ENCODE results near the gene XIRP1.

XIRP1 gene

DNA sequence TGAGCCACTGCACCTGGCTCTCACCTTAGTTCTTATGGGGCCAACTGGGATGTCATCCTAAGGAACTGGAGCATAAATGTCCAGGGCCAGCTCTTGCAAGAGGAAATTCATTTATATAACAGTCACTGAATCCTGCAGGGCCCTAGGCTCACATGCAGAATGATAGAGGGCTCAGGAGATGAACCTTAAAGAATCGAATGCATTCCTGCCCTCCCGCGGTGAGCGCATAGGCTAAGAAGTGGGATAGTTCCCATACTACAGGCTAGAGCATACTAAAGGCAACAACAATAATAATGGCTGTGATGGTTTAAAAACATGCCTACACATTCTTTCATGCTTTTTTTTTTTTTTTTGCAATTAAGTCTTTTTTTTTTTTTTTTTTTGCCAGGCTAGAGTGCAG lies 21.9 kb downstream of the XIRP1 start:
- H3K9ac ChIP-seq (ENCODE audit: low read length), result no peak overlapping the region
- H3K4me1 ChIP-seq (ENCODE audit: low read length), result no peaks in the 10 kb centered on the region
- no peak overlapping the region for H2AFZ ChIP-seq (ENCODE audit: low read depth, low read length)
- no peak overlapping the region for H3K27ac ChIP-seq (ENCODE audit: low read length)
- TF ChIP-seq, protein P1, sequence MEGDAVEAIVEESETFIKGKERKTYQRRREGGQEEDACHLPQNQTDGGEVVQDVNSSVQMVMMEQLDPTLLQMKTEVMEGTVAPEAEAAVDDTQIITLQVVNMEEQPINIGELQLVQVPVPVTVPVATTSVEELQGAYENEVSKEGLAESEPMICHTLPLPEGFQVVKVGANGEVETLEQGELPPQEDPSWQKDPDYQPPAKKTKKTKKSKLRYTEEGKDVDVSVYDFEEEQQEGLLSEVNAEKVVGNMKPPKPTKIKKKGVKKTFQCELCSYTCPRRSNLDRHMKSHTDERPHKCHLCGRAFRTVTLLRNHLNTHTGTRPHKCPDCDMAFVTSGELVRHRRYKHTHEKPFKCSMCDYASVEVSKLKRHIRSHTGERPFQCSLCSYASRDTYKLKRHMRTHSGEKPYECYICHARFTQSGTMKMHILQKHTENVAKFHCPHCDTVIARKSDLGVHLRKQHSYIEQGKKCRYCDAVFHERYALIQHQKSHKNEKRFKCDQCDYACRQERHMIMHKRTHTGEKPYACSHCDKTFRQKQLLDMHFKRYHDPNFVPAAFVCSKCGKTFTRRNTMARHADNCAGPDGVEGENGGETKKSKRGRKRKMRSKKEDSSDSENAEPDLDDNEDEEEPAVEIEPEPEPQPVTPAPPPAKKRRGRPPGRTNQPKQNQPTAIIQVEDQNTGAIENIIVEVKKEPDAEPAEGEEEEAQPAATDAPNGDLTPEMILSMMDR (IDR thresholded peaks at IDR 0.05; ENCODE audit: low read depth, low read length), result no peak
- TF ChIP-seq EZH2phosphoT487 (IDR thresholded peaks at IDR 0.05; ENCODE audit: low read depth), result no peak
- H4K20me1 ChIP-seq (ENCODE audit: insufficient read depth, low read length), result no peaks in the 10 kb centered on the region
- H3K27me3 ChIP-seq (ENCODE audit: low read depth, low read length), result peaks cover 14% of the 10 kb centered on the region
- no peaks in the 10 kb centered on the region for H3K9me3 ChIP-seq (ENCODE audit: insufficient read depth, low read length)
- H3K36me3 ChIP-seq (replicated peaks; ENCODE audit: low read depth, low read length), result no peaks in the 10 kb centered on the region
- H3K79me2 ChIP-seq (ENCODE audit: low read length), result no peaks in the 10 kb centered on the region
- no peak overlapping the region for H3K4me3 ChIP-seq (ENCODE audit: low read length)
- no peak overlapping the region for H3K4me2 ChIP-seq (ENCODE audit: low read length)

DNA sequence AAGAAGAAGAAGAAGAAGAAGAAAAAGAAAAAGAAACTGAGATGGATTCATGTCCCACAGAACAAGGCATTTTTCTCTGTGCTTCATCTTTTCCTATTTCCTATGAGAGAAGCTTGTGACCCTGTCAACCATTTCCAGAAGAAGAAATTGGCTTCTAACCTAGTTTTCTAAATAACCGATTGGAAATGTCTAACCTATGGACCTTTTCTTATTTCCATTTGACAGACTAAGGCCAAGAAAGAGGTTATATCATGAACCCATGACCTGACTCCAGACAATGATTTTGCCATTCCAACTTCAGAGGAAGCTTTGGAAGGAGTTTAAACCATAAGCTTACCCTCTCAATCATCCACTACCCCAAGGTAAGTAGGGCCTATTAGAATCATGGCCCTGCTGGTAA lies 22.7 kb downstream of the XIRP1 start:
- H3K36me3 ChIP-seq (replicated peaks; ENCODE audit: low read depth, low read length), result no peaks in the 10 kb centered on the region
- no peaks in the 10 kb centered on the region for H3K4me1 ChIP-seq (ENCODE audit: low read length)
- H3K27me3 ChIP-seq (ENCODE audit: low read depth, low read length), result peaks cover 14% of the 10 kb centered on the region
- no peak overlapping the region for H3K9ac ChIP-seq (ENCODE audit: low read length)
- no peak for TF ChIP-seq EZH2phosphoT487 (IDR thresholded peaks at IDR 0.05; ENCODE audit: low read depth)
- TF ChIP-seq, protein P1 (IDR thresholded peaks at IDR 0.05; ENCODE audit: low read depth, low read length), result no peak
- H3K4me2 ChIP-seq (ENCODE audit: low read length), result no peak overlapping the region
- H2AFZ ChIP-seq (ENCODE audit: low read depth, low read length), result no peak overlapping the region
- no peak overlapping the region for H3K4me3 ChIP-seq (ENCODE audit: low read length)
- no peaks in the 10 kb centered on the region for H3K79me2 ChIP-seq (ENCODE audit: low read length)
- H3K9me3 ChIP-seq (ENCODE audit: insufficient read depth, low read length), result no peaks in the 10 kb centered on the region
- no peak overlapping the region for H3K27ac ChIP-seq (ENCODE audit: low read length)
- no peaks in the 10 kb centered on the region for H4K20me1 ChIP-seq (ENCODE audit: insufficient read depth, low read length)

GRCh38 chr3:39168156-39168780 lies 24.1 kb downstream of the XIRP1 start:
- Histone ChIP-seq H3K4me1 (ENCODE audit: low read length) (no peaks in the 10 kb centered on the region), H3K27me3 (ENCODE audit: low read depth, low read length) (peaks cover 14% of the 10 kb centered on the region), H3K79me2 (ENCODE audit: low read length) (no peaks in the 10 kb centered on the region), H4K20me1 (ENCODE audit: insufficient read depth, low read length) (no peaks in the 10 kb centered on the region), H3K4me3 (ENCODE audit: low read length) (no peak overlapping the region), H3K9me3 (ENCODE audit: insufficient read depth, low read length) (no peaks in the 10 kb centered on the region), H3K27ac (ENCODE audit: low read length) (no peak overlapping the region), H2AFZ (ENCODE audit: low read depth, low read length) (no peak overlapping the region), H3K36me3 (replicated peaks; ENCODE audit: low read depth, low read length) (no peaks in the 10 kb centered on the region), H3K4me2 (ENCODE audit: low read length) (no peak overlapping the region), H3K9ac (ENCODE audit: low read length) (no peak overlapping the region)
- TF ChIP-seq, protein P1 (IDR thresholded peaks at IDR 0.05; ENCODE audit: low read depth, low read length), result no peak
- TF ChIP-seq EZH2phosphoT487 (IDR thresholded peaks at IDR 0.05; ENCODE audit: low read depth), result no peak

DNA sequence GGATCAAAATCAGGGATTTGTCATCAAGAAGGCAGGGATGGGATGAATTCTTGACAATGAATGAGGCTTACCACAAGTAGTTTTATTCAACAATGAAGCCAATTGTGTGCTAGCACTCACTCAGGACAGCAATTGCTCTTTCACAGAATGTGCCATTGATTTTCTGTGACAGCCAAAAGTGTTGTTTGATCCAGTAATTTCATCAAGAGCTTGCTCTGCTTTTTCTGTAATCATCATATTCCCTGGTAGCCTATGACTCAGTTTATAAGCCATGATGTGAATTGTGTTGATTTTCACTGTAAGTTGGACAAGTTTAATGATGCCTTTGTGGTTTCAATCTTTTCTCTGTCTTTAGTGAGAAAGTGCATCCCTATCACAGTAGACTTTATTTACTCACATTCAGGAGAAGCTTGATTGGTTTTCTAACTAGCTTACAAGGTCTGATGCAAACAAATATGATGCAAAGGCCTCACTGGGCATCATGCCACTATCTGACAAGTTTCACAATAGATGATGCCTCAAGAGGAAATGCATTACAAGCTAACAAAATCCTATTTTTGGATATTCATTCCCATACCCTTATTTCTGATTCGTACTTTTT lies 25.4 kb downstream of the XIRP1 start:
- H3K4me1 ChIP-seq (ENCODE audit: low read length), result no peaks in the 10 kb centered on the region
- H3K9ac ChIP-seq (ENCODE audit: low read length), result no peak overlapping the region
- H3K79me2 ChIP-seq (ENCODE audit: low read length), result no peaks in the 10 kb centered on the region
- no peak overlapping the region for H3K4me2 ChIP-seq (ENCODE audit: low read length)
- H3K27me3 ChIP-seq (ENCODE audit: low read depth, low read length), result peaks cover 7% of the 10 kb centered on the region
- no peaks in the 10 kb centered on the region for H3K9me3 ChIP-seq (ENCODE audit: insufficient read depth, low read length)
- no peak overlapping the region for H3K27ac ChIP-seq (ENCODE audit: low read length)
- H2AFZ ChIP-seq (ENCODE audit: low read depth, low read length), result no peak overlapping the region
- TF ChIP-seq, protein P1 (IDR thresholded peaks at IDR 0.05; ENCODE audit: low read depth, low read length), result no peak
- TF ChIP-seq EZH2phosphoT487 (IDR thresholded peaks at IDR 0.05; ENCODE audit: low read depth), result no peak
- H4K20me1 ChIP-seq (ENCODE audit: insufficient read depth, low read length), result no peaks in the 10 kb centered on the region
- no peak overlapping the region for H3K4me3 ChIP-seq (ENCODE audit: low read length)
- H3K36me3 ChIP-seq (replicated peaks; ENCODE audit: low read depth, low read length), result no peaks in the 10 kb centered on the region

Measured in OCI-LY3 (cell line).